H1 (cell line): Measurements from ENCODE around the gene CEP120. TPM values are rescaled to one million over a fixed set of nuclear protein-coding genes. Genes with fewer than 3 reads are reported as not detected.

Source experiments
- CTCF ChIA-PET: fragments of 300-600 bp; sonication (Branson Sonifier 250); formaldehyde crosslinking; loops from one replicate; lab custom pipeline; 2021; ENCODE audit not compliant: partially characterized antibody; lab: Charles Lee
- POLR2A ChIA-PET: fragments of 300-600 bp; sonication (Branson Sonifier 250); formaldehyde crosslinking; loops from one replicate; lab custom pipeline; 2021; ENCODE audit warnings: inconsistent platforms; ENCODE audit not compliant: partially characterized antibody; lab: Charles Lee
- DNase-seq, 2 experiments: peaks; one replicate each; pipeline versions ENCODE4 v3.0.0 to v3.0.0-alpha.2; 2010 to 2022; ENCODE audit warnings: low spot score in 2 of 2, low read depth in 1 of 2, mixed read lengths in 1 of 2
- FAIRE-seq: peaks from 2 replicates; lab custom pipeline; 2011; peaks lifted over from hg19 to GRCh38; lab: Jason Lieb, UNC
- H2AFZ ChIP-seq: 2 replicates; pipeline ENCODE4 v1.8.1; 2012; ENCODE audit warnings: low read length, inconsistent platforms
- H2AK5ac ChIP-seq: 2 replicates; pipeline ENCODE4 v1.6.1; 2013; ENCODE audit warnings: low read depth, low read length
- H2BK120ac ChIP-seq: replicated peaks from 2 replicates; pipeline ENCODE3; 2013; ENCODE audit warnings: low read depth, low read length, inconsistent platforms
- H2BK12ac ChIP-seq: 2 replicates; pipeline ENCODE4 v1.6.1; 2013; ENCODE audit warnings: low read depth, low read length
- H2BK15ac ChIP-seq: 2 replicates; pipeline ENCODE4 v1.6.1; 2013; ENCODE audit warnings: low read length
- H2BK20ac ChIP-seq: 2 replicates; pipeline ENCODE4 v1.6.1; 2013; ENCODE audit warnings: low read length
- H2BK5ac ChIP-seq: 2 replicates; pipeline ENCODE4 v1.6.1; 2013; ENCODE audit warnings: low read depth, low read length
- H3K14ac ChIP-seq: 2 replicates; pipeline ENCODE4 v1.6.1; 2013; ENCODE audit warnings: inconsistent platforms; ENCODE audit not compliant: insufficient read length
- H3K18ac ChIP-seq: 2 replicates; pipeline ENCODE4 v1.6.1; 2013; ENCODE audit warnings: low read length; ENCODE audit errors: extremely low read depth
- H3K23ac ChIP-seq: 2 replicates; pipeline ENCODE4 v1.6.1; 2013; ENCODE audit warnings: inconsistent platforms; ENCODE audit not compliant: insufficient read length
- H3K23me2 ChIP-seq: 2 replicates; pipeline ENCODE4 v1.6.1; 2013; ENCODE audit warnings: low read depth, low read length
- H3K27ac ChIP-seq: 2 replicates; pipeline ENCODE4 v1.6.1; 2011; ENCODE audit warnings: low read depth, low read length, inconsistent platforms
- H3K27me3 ChIP-seq, 4 experiments: replicated peaks in 1 of 4; 1 replicate in 1 of 4; 2 replicates in 3 of 4; pipeline versions ENCODE4 v1.6.1 to v1.8.1; 2011 to 2013; ENCODE audit warnings: low read length in 3 of 4, mild to moderate bottlenecking in 3 of 4, inconsistent platforms in 2 of 4, mixed read lengths in 2 of 4, moderate library complexity in 1 of 4; ENCODE audit not compliant: control insufficient read depth in 3 of 4, insufficient read depth in 3 of 4; ENCODE audit errors: extremely low read depth in 1 of 4
- H3K36me3 ChIP-seq, 4 experiments: 2 replicates each; pipeline versions ENCODE4 v1.6.1 to v1.8.1; 2011 to 2013; ENCODE audit warnings: mild to moderate bottlenecking in 4 of 4, low read length in 3 of 4, moderate library complexity in 2 of 4, control low read depth in 1 of 4, inconsistent platforms in 1 of 4; ENCODE audit not compliant: insufficient read depth in 4 of 4, control insufficient read depth in 2 of 4
- H3K4ac ChIP-seq: replicated peaks from 2 replicates; pipeline ENCODE3; 2013; ENCODE audit warnings: low read length, low read depth, mixed read lengths, inconsistent platforms; ENCODE audit not compliant: insufficient read length
- H3K4me1 ChIP-seq, 4 experiments: replicated peaks in 1 of 4; 1 replicate in 1 of 4; 2 replicates in 3 of 4; pipeline versions ENCODE4 v1.6.1 to v1.8.1; 2011 to 2013; ENCODE audit warnings: low read length in 3 of 4, inconsistent platforms in 2 of 4, mixed read lengths in 1 of 4; ENCODE audit not compliant: insufficient read depth in 4 of 4, control insufficient read depth in 3 of 4
- H3K4me2 ChIP-seq, 2 experiments: 2 replicates each; pipeline versions ENCODE4 v1.6.1 to v1.8.1; 2011 to 2013; ENCODE audit warnings: low read depth in 2 of 2, low read length in 2 of 2, control low read depth in 1 of 2, inconsistent platforms in 1 of 2, mild to moderate bottlenecking in 1 of 2; ENCODE audit not compliant: insufficient read depth in 1 of 2
- H3K4me3 ChIP-seq, 4 experiments: fragments of 200-600, 300-600 bp in 1 of 4; sonication (generic), shearing (Covaris generic), sonication (Bioruptor Twin) in 1 of 4; 2 replicates each; pipeline versions ENCODE4 v1.5.1 to v1.8.1; 2011 to 2016; ENCODE audit warnings: low read length in 4 of 4, low read depth in 3 of 4, control low read depth in 2 of 4, inconsistent platforms in 2 of 4, mild to moderate bottlenecking in 2 of 4, mixed read lengths in 1 of 4, moderate library complexity in 1 of 4; ENCODE audit not compliant: insufficient read depth in 2 of 4; ENCODE audit errors: extremely low read depth in 1 of 4
- H3K56ac ChIP-seq: replicated peaks from 2 replicates; pipeline ENCODE3; 2013; ENCODE audit warnings: low read depth, mild to moderate bottlenecking, mixed read lengths, low read length, inconsistent platforms; ENCODE audit not compliant: insufficient read length
- H3K79me1 ChIP-seq: 2 replicates; pipeline ENCODE4 v1.6.1; 2013; ENCODE audit warnings: low read depth, low read length, control low read depth
- H3K79me2 ChIP-seq, 2 experiments: 2 replicates each; pipeline versions ENCODE4 v1.6.1 to v1.8.1; 2012 to 2013; ENCODE audit warnings: low read length in 2 of 2, mild to moderate bottlenecking in 2 of 2, inconsistent platforms in 1 of 2; ENCODE audit not compliant: insufficient read depth in 2 of 2, control insufficient read depth in 1 of 2
- H3K9ac ChIP-seq, 4 experiments: replicated peaks in 1 of 4; 1 replicate in 1 of 4; 2 replicates in 3 of 4; pipeline versions ENCODE4 v1.6.1 to v1.8.1; 2011 to 2013; ENCODE audit warnings: low read depth in 3 of 4, low read length in 3 of 4, control low read depth in 2 of 4, mild to moderate bottlenecking in 2 of 4, moderate library complexity in 2 of 4, inconsistent platforms in 1 of 4; ENCODE audit errors: extremely low read depth in 1 of 4
- H3K9me3 ChIP-seq, 2 experiments: 2 replicates each; pipeline versions ENCODE4 v1.6.1 to v1.8.1; 2012 to 2013; ENCODE audit warnings: mild to moderate bottlenecking in 2 of 2, moderate library complexity in 2 of 2, control low read depth in 1 of 2, inconsistent platforms in 1 of 2, low read depth in 1 of 2, low read length in 1 of 2, mixed read lengths in 1 of 2; ENCODE audit not compliant: insufficient read depth in 2 of 2
- H4K20me1 ChIP-seq, 2 experiments: replicated peaks in 1 of 2; 2 replicates each; pipeline versions ENCODE3 to v1.8.1; 2011 to 2013; ENCODE audit warnings: inconsistent platforms in 2 of 2, low read length in 2 of 2, mild to moderate bottlenecking in 1 of 2; ENCODE audit not compliant: insufficient read depth in 2 of 2, control insufficient read depth in 1 of 2
- H4K5ac ChIP-seq: 2 replicates; pipeline ENCODE4 v1.6.1; 2013; ENCODE audit warnings: low read length, low read depth, mixed read lengths, inconsistent platforms; ENCODE audit not compliant: insufficient read length
- H4K8ac ChIP-seq: 2 replicates; pipeline ENCODE4 v1.8.0; 2013; ENCODE audit warnings: mild to moderate bottlenecking, moderate library complexity, low read length, inconsistent platforms; ENCODE audit not compliant: insufficient read depth; ENCODE audit errors: extremely low read depth
- H4K91ac ChIP-seq: replicated peaks from 2 replicates; pipeline ENCODE3; 2013; ENCODE audit warnings: low read length, mixed read lengths, inconsistent platforms; ENCODE audit not compliant: insufficient read length
- ASH2L ChIP-seq: fragments of 200-600, 300-600 bp; sonication (generic); IDR thresholded peaks from one replicate; pipeline ENCODE4 v1.7.1; 2017; ENCODE audit warnings: low read length
- EGR1 ChIP-seq: IDR thresholded peaks from 2 replicates; pipeline ENCODE4 v1.6.1; 2011; ENCODE audit warnings: low read depth, low read length, borderline replicate concordance
- EZH2 ChIP-seq: fragments of 200-600 bp; sonication (generic); IDR thresholded peaks from 2 replicates; pipeline ENCODE4 v1.7.1; 2012; ENCODE audit warnings: low read depth, mild to moderate bottlenecking, moderate library complexity, low read length, inconsistent platforms; ENCODE audit not compliant: severe bottlenecking
- GABPA ChIP-seq: IDR thresholded peaks from 2 replicates; pipeline ENCODE4 v1.6.1; 2011; ENCODE audit warnings: mild to moderate bottlenecking, low read length, moderate library complexity, borderline replicate concordance; ENCODE audit not compliant: insufficient read depth
- KDM5A ChIP-seq: fragments of 200-600 bp; IDR thresholded peaks from 2 replicates; pipeline ENCODE4 v1.7.1; 2012; ENCODE audit warnings: mild to moderate bottlenecking, low read length, inconsistent platforms, mixed read lengths
- RAD21 ChIP-seq, 2 experiments: IDR thresholded peaks in 1 of 2; conservative IDR thresholded peaks in 1 of 2; 2 replicates each; pipeline ENCODE4 v1.6.1; 2011; ENCODE audit warnings: low read depth in 2 of 2, low read length in 2 of 2, improper control_type of control experiment in 1 of 2, inconsistent platforms in 1 of 2, mild to moderate bottlenecking in 1 of 2, moderate library complexity in 1 of 2
- RBBP5 ChIP-seq: IDR thresholded peaks from 2 replicates; pipeline ENCODE4 v1.7.1; 2012; ENCODE audit warnings: low read depth, mild to moderate bottlenecking, inconsistent platforms, low read length, moderate library complexity, borderline replicate concordance
- ZNF274 ChIP-seq: IDR thresholded peaks from 2 replicates; pipeline ENCODE4 v1.7.0; 2012; ENCODE audit warnings: low read length, borderline replicate concordance; ENCODE audit errors: extremely low read depth
- WGBS, 2 experiments: shearing (Covaris generic) in 1 of 2; methylation state at CpG; one replicate each; pipeline versions ENCODE4 v1.1.6 to v1.1.7; 2013 to 2015; ENCODE audit warnings: low lambda C conversion rate in 2 of 2, mixed read lengths in 2 of 2, inconsistent platforms in 1 of 2, low coverage in 1 of 2, missing lambda C conversion rate in 1 of 2; ENCODE audit not compliant: insufficient replicate concordance in 2 of 2, insufficient coverage in 1 of 2, insufficient read length in 1 of 2; ENCODE audit errors: extremely low coverage in 1 of 2, missing lambda C conversion rate in 1 of 2; 5-methylcytosine and 5-hydroxymethylcytosine counted together
- polyA plus RNA-seq, 7 experiments: library from polyadenylated mRNA; depleted of rRNA in 3 of 7; stranded (reverse) in 5 of 7; unstranded in 2 of 7; fragments of >200 nt in 5 of 7; fragments of 200-250 nt in 2 of 7; gene quantifications; 1 replicate in 5 of 7; 2 replicates in 1 of 7; 4 replicates in 1 of 7; pipeline versions ENCODE4 v1.2.1 to v1.2.3, GENCODE V29; 2011 to 2013; ENCODE audit warnings: missing spikeins in 2 of 7, mixed read lengths in 2 of 7
- total RNA-seq: library from RNA; stranded (reverse); fragmentation: NEBNext Ultra II Directional; extraction: Animal tissue kit (Norgen Biotek cat#: 25700); gene quantifications from 2 replicates; pipeline ENCODE4 v1.2.1, GENCODE V29; 2021
- TF ChIP-seq, protein P1 (sequence below), 3 experiments: IDR thresholded peaks; 1 replicate in 2 of 3; 2 replicates in 1 of 3; pipeline versions ENCODE4 v1.5.1 to v1.6.1; 2011; ENCODE audit warnings: low read length in 3 of 3, mild to moderate bottlenecking in 3 of 3, inconsistent platforms in 2 of 3, low read depth in 1 of 3, moderate library complexity in 1 of 3; ENCODE audit not compliant: insufficient read depth in 1 of 3; ENCODE audit errors: control extremely low read depth in 1 of 3

The CEP120 gene
- total and polyA plus RNA-seq, 2 of the 8 experiments (the other 6 are each of a cell fraction or from before 2014, with no cell fraction given): 9.3 to 17.9 TPM

DNA sequence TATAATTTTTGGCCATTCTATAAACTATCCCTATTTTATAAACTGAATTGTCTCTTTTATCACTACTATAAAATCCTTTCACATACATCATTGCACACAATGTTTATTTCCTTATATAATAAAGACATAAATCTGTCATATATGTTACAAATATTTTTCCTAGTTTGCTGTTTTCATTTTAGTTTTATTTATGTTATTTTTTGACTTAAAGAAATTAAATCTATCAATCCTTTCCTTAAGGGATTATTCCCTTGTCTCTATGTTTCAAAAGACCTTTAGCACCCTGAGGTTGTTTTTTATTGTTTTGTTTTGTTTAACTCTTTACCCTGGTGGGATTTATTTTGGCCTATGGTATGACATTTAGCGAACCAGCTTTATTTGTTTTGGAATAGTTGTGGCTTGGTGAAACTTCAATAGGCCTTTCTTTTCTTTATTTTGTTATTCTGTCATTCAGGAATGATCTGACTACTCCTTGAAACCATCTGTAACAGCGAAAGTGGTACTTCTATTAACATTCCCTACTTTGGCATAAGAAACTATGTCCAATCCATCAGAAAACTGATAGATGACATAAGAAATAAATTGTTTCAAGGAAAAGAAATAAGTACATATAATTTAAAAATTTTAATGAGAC, 125.9 kb downstream of the CEP120 start:
- FAIRE-seq (no peak), DNase-seq (no peak)
- no peaks in the 10 kb centered on the region for H3K27me3 ChIP-seq
- H4K8ac ChIP-seq: no peak overlapping the region
- POLR2A ChIA-PET: no interaction called here
- no peaks in the 10 kb centered on the region; a peak in 1 of 8 replicates for H3K36me3 ChIP-seq
- H3K79me2 ChIP-seq: no peaks in the 10 kb centered on the region
- H4K5ac ChIP-seq: no peak overlapping the region
- H2BK15ac ChIP-seq: no peak overlapping the region
- H3K9me3 ChIP-seq: no peaks in the 10 kb centered on the region
- no peak overlapping the region for H2BK20ac ChIP-seq
- H2BK12ac ChIP-seq: no peak overlapping the region
- H3K4me3 ChIP-seq: no peak overlapping the region
- H3K9ac ChIP-seq: no peak overlapping the region
- no peak overlapping the region for H2AK5ac ChIP-seq
- peaks cover 0 to 3% (median 1%) of the 10 kb centered on the region in 4 experiments; a peak in 3 of 7 replicates for H3K4me1 ChIP-seq
- H2BK5ac ChIP-seq: no peak overlapping the region
- no peak overlapping the region for H3K27ac ChIP-seq
- H4K20me1 ChIP-seq: no peaks in the 10 kb centered on the region
- CTCF ChIA-PET: interaction anchor here (1.2 to 1.8 kb wide), 2 partner anchors 9 to 13 kb away, joined by 4 read pairs; no protein-coding TSS in a partner anchor
- H3K23ac ChIP-seq: no peak overlapping the region
- H4K91ac ChIP-seq: no peak overlapping the region
- H3K18ac ChIP-seq: no peak overlapping the region
- no peak overlapping the region for H3K4me2 ChIP-seq
- no peak overlapping the region for H2AFZ ChIP-seq
- H3K14ac ChIP-seq: no peak overlapping the region
- no peak overlapping the region for H3K4ac ChIP-seq
- H3K79me1 ChIP-seq: no peaks in the 10 kb centered on the region
- no peaks in the 10 kb centered on the region for H3K23me2 ChIP-seq
- H2BK120ac ChIP-seq: no peak overlapping the region
- no peak overlapping the region for H3K56ac ChIP-seq
- WGBS, 2 experiments: 79% methylated on average over 2 of the region's 2 CpGs; no CpG with 5 or more reads in 1 of the 2 experiments
- TF ChIP-seq EZH2 (no peak), ASH2L (no peak), GABPA (no peak), RAD21 (IDR thresholded peaks at IDR 0.05 in 1 of 2, conservative IDR thresholded peaks at IDR 0.05 in 1 of 2; ENCODE audit: low read depth in 2 of 2, low read length in 2 of 2) (no peak), ZNF274 (no peak), RBBP5 (no peak), EGR1 (no peak), KDM5A (no peak)
- TF ChIP-seq, protein P1, sequence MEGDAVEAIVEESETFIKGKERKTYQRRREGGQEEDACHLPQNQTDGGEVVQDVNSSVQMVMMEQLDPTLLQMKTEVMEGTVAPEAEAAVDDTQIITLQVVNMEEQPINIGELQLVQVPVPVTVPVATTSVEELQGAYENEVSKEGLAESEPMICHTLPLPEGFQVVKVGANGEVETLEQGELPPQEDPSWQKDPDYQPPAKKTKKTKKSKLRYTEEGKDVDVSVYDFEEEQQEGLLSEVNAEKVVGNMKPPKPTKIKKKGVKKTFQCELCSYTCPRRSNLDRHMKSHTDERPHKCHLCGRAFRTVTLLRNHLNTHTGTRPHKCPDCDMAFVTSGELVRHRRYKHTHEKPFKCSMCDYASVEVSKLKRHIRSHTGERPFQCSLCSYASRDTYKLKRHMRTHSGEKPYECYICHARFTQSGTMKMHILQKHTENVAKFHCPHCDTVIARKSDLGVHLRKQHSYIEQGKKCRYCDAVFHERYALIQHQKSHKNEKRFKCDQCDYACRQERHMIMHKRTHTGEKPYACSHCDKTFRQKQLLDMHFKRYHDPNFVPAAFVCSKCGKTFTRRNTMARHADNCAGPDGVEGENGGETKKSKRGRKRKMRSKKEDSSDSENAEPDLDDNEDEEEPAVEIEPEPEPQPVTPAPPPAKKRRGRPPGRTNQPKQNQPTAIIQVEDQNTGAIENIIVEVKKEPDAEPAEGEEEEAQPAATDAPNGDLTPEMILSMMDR (IDR thresholded peaks at IDR 0.05; ENCODE audit: control extremely low read depth in 1 of 3, insufficient read depth in 1 of 3, low read depth in 1 of 3, low read length in 3 of 3): no peak
